DMS53 treated with DMSO at 0.1 percent for 48 hours (cell line): ENCODE data around the gene ADGRL3.
"Not testable (repeated sequence)": the region's sequence is repeated elsewhere in the genome, so short reads cannot be mapped to it uniquely, and the experiment has no call there.

Experiments
- DNase-seq: peaks from one replicate; lab custom pipeline; 2025; ENCODE audit not compliant: unreplicated experiment; lab: John Stamatoyannopoulos, UW

ADGRL3 gene

DNA sequence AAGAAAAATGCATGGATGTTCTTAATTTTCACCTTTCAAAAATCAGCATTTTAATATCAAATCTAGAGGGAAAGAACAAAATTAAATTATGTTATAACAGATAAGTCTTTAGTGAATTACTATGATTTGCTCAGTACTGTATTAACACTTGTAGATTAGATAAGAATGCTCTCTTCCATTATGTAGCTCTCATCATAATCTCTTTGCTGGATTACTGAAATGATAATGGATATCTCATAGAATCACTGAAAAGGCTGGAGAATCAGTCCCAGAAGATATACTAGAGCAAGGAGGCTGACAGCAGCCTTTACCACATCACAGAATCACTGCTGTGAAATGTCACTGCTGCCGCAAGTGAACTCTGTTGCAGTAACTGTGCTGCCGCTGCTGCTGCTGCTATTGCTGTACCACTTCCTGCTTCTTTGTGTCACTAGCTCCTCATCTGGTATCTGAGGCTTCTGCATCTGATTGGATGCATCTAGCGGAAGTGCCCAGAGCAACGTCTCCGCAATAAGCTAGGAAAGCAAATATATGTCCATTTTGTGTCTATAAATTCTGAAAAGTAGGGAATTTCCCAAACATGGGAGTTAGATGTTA, 738.2 kb downstream of the ADGRL3 start:
- no peak for DNase-seq

DNA sequence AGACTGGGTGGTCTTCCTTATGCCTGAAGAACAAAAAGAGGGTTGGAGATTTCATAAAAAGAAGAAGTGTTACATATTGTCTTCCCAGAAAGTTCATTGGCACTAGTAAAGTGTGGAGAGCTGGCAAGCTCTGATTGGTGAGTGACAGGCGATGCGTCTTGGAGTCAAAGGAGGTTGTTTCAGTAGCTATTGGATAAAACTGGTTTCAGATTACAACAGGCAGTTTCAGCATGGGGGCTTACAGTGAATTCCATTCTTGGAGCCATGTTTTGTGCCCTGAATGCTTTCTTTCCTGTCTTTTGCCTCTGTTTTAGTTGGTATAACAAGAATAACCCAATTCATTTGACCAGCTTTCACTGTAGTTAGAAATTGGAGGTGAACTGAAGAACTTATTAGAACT, 750.5 kb downstream of the ADGRL3 start:
- no peak for DNase-seq

DNA sequence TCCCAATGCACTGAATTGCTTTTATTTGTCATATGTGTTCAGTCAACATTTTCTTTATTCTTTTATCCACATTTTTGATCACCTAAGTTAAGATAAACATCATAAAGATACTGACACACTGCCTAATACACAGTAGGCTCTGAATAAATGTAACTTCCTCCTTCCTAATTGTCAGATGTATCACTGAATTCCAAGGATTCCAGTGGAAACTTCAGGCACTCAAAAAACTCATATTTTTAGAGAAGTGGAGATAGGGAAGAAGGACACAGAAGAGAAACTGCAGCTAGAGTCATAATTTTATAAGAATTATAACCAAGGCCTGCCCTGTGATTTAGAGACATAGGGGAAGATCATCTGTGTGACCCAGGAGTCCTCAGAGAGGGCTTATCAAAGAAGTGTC, 753.3 kb downstream of the ADGRL3 start:
- DNase-seq, result no peak

DNA sequence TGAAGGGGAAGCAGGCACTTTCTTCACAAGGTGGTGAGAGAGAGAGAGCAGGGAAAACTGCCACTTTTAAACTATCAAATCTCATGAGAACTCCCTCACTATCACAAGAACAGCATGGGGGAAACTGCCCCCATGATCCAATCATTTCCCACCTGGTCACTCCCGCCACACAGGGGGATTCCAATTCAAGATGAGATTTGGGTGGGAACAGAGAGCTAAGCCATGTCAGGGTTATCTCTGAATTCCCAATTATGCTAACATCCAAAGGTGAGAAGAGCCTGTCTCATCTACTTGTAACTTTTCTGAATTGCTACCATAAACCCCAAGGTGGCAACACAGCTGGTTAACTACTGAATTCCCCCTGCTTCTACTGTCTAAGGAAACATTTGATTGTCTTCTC, 758.5 kb downstream of the ADGRL3 start:
- DNase-seq, result no peak

DNA sequence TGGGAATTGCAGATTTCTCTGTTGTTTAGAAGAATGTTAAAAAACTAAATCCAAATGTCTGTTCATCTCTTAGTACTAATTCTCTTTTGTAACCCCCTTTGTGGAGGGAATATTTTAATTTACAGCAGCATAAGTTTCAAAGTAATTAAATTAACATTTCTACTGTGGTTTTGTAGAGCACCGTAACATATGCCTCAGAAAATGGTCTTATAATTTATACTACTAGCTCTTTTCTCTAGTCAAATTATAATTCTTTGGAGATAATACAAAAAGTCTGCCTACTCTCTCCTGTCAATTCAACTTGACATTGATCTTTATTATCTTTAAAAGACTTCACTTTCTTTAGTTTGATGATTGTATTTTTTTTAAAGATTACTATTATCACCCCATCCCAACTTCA, 759.0 kb downstream of the ADGRL3 start:
- no peak for DNase-seq

DNA sequence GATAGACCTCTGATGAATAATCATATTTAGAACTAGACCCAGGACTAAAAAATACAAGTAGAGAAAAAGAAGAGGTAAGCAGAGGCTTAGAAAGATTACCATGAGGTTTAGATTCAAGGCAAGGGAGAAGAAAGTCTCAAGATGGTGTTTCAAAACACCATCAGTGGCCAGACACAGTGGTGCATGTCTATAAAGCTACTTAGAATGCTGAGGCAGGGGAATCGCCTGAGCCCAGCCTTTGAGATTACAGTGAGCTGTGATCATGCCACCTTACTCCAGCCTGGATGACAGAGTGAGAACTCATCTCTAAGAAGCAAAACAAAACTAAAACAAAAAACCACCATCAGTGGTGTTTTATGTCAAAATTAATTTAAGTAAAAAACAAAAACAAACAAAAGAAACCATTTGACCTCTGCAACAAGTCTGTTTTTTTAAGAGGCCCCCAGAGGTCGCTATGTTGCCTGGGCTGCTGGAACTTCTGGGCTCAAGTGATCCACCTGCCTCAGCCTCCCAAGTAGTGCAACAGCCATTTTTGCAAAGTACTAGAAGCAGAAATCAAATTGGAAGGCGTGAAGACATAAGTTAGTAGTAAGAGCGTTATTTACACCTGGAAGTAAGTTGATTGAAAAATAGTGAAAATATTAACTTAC, 784.3 kb downstream of the ADGRL3 start:
- DNase-seq, result no peak

DNA sequence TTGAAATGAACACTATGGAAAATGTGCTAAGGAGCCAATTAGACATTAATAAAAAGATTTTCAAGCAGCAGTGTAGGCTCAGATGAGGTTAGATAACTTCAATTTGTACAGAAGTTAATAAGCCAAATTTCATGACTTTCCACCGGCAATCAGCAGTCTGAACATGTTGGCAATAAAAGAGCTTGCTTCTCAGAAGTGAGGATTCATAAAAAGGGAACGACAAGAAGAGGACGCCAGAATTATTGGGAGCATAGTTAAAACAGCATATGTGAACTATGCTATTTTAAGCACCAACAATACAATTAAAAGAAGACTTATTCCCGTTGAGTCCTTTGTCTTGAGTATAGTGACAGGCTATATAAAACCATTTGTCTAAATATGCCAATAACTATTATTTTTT, 785.3 kb downstream of the ADGRL3 start:
- no peak for DNase-seq

DNA sequence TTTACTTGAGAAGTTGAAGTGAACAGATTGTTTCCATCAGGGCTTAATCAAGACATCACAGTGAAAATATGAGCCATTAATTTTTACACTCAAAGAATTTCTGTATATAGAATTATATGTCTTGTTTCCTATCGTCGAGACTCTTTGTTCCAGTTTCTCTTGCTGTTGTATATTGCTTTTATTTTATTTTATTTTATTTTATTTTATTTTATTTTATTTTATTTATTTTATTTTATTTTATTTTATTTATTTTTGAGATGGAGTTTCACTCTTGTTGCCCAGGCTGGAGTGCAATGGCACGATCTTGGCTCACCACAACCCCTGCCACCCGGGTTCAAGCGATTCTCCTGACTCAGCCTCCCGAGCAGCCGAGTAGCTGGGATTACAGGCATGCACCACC, 786.8 kb downstream of the ADGRL3 start:
- DNase-seq, result not testable (repeated sequence)

DNA sequence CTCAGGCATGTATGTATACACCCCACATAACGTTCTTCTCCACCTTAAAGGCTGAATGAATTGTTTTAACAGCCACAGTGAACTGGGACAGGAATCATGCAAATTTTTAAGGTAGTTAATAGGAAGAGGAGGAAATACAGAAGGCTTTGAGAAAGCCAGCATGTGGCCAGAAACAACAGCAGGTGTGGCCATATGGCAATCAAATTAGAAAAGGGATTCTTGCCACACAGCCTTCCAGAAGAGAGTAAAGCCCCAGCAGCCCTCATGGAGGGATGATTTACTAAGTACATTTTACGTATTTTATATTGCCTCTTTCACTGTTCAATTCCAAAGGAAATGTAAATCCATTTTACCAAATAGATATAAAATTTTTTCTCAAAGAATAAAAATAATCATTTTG, 792.2 kb downstream of the ADGRL3 start:
- DNase-seq, result no peak

DNA sequence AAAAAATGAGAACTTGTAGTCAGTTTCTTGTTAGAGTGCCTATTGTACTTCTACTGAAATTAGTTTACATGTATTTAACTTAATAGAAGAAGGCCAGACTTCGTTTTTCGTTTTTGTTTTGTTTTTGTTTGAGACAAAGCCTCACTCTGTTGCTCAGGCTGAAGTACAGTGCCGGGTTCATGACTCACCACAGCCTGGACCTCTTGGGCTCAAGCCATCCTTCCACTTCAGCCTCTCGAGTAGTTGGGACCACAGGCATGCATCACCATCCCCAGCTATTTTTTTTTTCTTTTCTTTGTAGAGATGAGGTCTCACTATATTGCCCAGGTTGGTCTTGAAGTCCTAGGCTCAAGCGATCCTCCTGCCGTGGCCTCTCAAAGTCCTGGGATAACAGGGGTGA, 793.9 kb downstream of the ADGRL3 start:
- DNase-seq, result no peak

DNA sequence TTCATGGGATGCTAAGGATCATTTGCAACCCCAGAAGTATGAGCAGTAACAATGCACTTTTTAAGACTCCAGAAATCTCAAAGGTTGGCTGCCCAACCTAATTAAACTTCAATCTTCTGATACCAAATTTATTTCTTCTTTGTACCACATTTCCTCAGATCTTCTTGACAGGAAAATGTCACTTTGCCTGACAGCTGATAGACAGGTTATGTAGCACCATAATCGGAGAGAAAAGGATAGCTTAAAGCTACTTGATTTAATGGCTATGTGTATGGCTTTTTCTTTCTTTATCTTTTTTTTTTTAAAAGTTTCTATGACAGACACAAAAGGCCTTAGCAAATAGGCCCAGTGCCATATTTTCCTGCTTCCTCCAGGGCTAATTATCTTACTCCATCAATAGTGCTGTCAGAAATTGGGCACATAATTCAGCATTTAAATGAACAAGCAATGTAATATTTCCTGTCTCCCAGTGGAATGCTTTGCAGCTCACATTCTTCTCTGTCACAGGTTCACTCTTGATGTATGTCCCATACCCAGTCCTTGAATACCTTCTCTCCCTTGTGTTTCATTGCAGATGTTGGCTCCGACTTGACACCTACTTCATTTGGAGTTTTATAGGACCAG, 795.7 kb downstream of the ADGRL3 start:
- no peak for DNase-seq

DNA sequence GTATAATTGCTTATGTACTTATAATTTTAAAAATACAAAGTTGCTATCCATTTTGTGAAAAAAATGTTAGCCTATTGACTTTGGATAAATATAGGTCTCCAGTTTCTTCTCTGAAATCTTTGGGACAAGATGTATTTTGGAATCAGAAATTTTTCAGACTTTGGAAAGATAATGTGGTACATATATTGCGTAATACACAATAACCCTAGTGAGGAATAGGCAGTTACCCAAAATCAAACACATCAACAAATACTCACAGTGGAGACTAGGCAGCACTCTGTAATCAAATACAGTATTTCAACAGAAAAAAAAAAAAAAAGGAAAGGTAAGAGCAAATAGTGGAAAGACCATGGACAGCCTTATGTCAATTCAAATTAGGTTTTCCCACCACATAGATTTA, 796.8 kb downstream of the ADGRL3 start:
- no peak for DNase-seq

DNA sequence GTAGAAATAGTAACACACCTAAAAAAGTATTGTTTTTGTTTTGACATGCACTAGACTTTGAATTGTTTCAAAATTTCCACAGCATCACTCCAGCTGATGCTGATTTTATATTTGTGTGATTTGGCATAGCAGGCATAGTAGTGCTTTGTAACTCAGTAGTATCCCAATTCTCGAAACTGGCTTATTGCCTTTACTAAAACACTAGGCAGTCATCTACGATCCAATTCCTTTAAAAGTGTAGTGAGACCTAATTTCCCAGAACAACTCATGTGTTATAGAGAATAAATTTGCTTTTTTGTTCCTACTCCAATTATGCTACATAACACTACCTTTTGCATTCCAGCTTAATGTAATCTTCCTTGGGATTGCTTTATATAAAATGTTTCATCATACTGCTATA, 797.7 kb downstream of the ADGRL3 start:
- DNase-seq, result no peak

DNA sequence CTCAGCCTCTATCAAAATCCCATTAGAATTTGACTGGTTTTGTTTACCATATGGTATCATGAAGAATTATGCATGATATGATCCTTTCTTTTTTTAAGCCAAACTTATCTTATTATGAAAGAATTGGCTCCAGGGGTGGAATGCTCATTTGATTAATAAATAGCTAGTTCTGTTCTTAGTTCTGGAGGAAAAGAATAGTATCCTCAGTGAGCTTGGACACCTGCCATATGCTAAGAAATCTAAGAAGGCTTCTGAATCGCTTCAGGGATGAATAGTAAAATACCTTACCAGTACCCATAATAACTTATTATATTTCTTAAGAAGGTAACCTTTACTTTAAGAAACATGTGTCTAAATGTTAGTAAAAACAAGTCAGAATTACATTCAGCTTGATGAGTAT, 803.6 kb downstream of the ADGRL3 start:
- no peak for DNase-seq

DNA sequence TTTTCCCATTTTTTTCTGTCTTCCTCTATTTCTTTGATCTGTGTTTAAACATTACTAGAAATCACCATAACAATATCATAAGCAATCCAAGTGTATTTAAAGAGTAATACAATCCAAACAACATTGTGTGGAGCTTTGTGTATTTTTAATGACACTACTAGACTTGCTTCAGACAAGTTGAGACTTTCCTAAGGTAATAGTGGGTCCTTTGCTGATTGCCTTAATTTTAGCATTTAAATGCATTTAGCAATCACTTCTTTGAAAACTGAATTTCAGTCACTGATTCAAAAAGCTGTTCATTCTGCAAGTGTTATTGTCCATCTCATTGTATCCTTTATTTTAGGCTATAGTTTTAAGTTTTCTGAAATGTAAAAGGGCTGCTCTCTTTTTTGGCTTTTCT, 804.8 kb downstream of the ADGRL3 start:
- DNase-seq, result no peak

DNA sequence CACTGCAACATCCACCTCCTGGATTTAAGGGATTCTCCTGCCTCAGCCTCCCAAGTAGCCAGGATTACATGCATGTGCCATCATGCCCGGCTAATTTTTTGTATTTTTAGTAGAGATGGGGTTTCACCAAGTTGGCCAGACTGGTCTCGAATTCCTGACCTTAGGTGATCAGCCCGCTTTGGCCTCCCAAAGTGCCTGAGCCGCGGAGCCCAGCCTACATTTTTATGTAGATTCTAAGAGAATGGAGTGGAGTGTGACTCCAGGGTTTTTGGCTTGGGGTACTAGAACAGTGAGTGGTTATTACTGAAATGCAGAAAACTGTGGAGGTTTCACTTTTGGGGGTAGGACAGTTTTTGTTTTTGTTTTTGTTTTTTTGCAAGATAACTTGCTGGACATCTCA, 806.0 kb downstream of the ADGRL3 start:
- no peak for DNase-seq

DNA sequence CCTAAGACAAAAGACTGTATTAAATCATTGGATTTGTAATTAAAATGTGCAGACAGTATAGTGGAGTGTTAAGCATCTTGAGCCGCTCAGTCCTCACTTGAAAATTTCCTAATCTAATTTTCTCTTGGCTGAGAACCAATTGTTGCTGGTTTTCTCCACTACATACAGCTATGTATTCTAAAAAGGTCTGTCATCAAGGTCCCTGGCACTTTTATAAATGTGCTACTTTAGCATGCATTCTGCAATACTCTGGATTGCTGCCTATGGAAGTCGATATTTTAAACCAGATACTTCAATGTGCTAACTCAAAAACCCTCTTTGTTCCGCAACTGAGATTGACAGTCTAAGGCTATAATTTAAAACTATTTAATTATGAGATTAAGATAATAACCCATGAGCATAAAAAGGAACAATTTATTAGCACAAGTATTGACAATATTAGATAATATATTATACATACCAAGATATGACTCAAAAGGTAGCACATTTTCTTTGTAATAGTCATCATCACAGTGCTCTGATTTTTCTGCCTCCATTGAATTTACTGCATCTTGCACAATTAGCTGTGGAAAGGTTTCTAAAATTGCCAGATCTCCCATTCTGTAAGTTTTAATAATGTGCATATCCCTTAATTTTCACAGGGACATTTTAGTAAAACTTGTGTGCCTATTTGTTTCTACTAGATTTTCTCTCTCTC, 815.1 kb downstream of the ADGRL3 start:
- no peak for DNase-seq

DNA sequence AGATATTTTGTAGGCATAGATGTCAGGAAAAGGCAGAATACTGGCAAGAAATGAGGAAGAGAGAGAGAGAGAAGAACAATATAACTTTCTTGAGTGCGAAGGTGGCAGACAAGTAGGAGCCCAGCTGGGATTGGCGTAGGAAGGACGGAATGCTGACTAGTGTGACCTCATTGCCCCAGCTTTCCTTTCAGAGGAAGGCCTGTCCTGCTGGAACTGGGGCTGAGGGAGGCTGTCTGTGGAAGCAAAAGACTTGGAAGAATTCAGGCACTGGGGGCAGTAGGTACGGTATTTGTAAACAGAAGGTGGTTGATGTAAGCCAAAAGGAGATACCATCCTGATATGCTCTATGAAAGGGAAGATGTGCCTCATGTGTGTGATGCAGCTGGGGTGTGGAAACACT, 818.4 kb downstream of the ADGRL3 start:
- no peak for DNase-seq

DNA sequence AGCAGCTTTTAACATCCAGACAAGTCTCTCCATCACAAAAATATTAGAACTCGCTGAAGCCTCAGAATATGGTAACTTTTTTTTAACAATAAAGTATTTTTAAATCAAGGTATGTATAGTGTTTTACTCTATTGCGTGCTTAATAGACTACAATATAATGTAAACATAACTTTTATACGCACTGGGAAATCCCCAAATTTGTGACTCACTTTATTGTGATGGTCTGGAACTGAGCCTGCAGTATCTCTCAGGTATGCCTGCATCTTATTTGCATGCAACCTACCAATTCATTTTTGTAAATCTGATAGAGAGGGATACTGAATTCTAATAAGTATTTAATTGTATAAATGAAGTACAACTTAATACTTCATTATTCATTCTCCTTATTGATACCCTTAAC, 823.5 kb downstream of the ADGRL3 start:
- no peak for DNase-seq

DNA sequence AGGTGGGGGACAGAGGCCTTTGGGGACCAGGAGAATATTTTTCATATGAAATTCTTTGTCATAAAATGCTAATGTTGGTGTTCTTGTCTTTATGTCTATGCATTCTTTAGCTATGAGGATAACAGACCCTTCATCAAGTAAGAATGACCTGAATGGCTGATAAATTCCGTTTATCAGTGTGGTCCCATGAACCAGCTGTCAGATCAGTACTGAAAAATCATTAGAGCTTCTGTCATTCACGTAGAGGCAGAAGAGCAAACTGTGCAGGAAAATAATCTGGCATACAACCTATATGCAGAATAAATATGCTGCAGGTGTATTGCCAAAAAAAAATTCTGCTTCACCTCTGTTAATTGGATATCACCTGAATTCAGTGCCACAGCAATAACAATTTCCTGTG, 828.6 kb downstream of the ADGRL3 start:
- DNase-seq, result no peak

DNA sequence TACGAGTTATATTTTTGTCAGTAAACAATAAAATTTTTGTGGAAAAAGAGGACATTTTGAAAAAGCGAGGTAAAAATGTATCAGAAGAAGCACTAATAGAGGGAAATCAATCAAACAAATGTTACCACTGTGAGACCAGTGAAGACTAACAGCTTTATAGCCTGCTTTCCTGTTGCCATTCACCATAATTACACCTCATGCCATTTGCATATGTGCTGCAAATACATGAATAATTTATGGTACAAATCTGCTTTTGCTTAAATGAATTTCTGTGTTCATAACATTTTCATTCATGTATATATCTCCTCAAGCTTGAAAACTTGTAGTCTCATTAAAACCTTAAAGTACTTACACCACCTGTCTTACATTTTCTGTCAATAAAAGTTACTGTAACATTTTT, 830.8 kb downstream of the ADGRL3 start:
- no peak for DNase-seq

DNA sequence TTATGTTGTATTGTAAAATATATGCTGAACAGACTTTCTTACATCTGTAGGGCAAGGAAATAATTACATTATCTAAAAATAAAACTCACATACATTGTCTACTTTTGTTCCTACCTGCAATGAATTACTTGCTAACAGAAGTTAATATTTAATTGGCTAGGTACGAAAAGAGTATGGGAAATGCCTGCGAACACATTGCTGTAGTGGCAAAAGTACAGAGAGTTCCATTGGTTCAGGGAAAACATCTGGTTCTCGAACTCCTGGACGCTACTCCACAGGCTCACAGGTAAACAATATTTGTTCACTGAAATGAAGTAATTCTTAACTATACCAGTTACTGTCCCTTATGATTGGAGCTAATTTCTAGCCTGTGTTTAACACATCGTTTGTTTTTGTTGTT, 837.4 kb downstream of the ADGRL3 start:
- DNase-seq, result no peak
